Measurements from ENCODE around the gene MTMR4.

DNA sequence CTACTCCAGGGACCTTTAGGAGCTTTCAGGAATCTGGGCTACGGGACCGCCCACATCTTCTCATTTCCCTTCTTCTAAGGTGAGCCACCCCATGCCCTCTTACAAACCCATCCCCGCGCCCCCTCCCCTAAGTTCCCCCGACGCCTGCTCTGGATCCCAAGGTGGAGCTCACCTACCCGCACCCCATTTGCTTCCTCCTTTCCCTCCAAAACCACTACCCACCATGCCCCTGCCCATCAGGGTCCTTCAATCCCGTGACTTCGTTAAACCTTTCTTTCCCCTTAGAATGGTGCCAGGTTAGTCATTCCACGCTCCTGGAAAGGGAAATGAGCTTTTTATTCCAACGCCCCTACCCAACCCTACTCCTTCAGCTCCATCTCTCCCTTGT lies 326 bp upstream of the MTMR4 start:
- TF ChIP-seq, protein P1, sequence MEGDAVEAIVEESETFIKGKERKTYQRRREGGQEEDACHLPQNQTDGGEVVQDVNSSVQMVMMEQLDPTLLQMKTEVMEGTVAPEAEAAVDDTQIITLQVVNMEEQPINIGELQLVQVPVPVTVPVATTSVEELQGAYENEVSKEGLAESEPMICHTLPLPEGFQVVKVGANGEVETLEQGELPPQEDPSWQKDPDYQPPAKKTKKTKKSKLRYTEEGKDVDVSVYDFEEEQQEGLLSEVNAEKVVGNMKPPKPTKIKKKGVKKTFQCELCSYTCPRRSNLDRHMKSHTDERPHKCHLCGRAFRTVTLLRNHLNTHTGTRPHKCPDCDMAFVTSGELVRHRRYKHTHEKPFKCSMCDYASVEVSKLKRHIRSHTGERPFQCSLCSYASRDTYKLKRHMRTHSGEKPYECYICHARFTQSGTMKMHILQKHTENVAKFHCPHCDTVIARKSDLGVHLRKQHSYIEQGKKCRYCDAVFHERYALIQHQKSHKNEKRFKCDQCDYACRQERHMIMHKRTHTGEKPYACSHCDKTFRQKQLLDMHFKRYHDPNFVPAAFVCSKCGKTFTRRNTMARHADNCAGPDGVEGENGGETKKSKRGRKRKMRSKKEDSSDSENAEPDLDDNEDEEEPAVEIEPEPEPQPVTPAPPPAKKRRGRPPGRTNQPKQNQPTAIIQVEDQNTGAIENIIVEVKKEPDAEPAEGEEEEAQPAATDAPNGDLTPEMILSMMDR (conservative IDR thresholded peaks at IDR 0.05) = no peak
- TF ChIP-seq ZFX (IDR thresholded peaks at IDR 0.05) = no peak

All from C4-2B (cell line).